Measurements from ENCODE around the gene ZCCHC7.

- TF ChIP-seq, protein P1, sequence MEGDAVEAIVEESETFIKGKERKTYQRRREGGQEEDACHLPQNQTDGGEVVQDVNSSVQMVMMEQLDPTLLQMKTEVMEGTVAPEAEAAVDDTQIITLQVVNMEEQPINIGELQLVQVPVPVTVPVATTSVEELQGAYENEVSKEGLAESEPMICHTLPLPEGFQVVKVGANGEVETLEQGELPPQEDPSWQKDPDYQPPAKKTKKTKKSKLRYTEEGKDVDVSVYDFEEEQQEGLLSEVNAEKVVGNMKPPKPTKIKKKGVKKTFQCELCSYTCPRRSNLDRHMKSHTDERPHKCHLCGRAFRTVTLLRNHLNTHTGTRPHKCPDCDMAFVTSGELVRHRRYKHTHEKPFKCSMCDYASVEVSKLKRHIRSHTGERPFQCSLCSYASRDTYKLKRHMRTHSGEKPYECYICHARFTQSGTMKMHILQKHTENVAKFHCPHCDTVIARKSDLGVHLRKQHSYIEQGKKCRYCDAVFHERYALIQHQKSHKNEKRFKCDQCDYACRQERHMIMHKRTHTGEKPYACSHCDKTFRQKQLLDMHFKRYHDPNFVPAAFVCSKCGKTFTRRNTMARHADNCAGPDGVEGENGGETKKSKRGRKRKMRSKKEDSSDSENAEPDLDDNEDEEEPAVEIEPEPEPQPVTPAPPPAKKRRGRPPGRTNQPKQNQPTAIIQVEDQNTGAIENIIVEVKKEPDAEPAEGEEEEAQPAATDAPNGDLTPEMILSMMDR (IDR thresholded peaks at IDR 0.05; ENCODE audit: low read depth, low read length, missing input control) = no peak
- TF ChIP-seq, protein P2, sequence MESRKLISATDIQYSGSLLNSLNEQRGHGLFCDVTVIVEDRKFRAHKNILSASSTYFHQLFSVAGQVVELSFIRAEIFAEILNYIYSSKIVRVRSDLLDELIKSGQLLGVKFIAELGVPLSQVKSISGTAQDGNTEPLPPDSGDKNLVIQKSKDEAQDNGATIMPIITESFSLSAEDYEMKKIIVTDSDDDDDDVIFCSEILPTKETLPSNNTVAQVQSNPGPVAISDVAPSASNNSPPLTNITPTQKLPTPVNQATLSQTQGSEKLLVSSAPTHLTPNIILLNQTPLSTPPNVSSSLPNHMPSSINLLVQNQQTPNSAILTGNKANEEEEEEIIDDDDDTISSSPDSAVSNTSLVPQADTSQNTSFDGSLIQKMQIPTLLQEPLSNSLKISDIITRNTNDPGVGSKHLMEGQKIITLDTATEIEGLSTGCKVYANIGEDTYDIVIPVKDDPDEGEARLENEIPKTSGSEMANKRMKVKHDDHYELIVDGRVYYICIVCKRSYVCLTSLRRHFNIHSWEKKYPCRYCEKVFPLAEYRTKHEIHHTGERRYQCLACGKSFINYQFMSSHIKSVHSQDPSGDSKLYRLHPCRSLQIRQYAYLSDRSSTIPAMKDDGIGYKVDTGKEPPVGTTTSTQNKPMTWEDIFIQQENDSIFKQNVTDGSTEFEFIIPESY (IDR thresholded peaks at IDR 0.05) = no peak
- TF ChIP-seq REST (IDR thresholded peaks at IDR 0.05) (no peak), SP1 (IDR thresholded peaks at IDR 0.05) (no peak), JUND (IDR thresholded peaks at IDR 0.05) (no peak), FOXA1 (IDR thresholded peaks at IDR 0.05) (no peak), YY1 (IDR thresholded peaks at IDR 0.05) (no peak), TAF1 (conservative IDR thresholded peaks at IDR 0.05) (no peak), RAD21 (IDR thresholded peaks at IDR 0.05) (no peak), MAX (IDR thresholded peaks at IDR 0.05) (no peak), GABPA (IDR thresholded peaks at IDR 0.05 in 1 of 2, conservative IDR thresholded peaks at IDR 0.05 in 1 of 2) (no peak)
- TF ChIP-seq, protein P3, sequence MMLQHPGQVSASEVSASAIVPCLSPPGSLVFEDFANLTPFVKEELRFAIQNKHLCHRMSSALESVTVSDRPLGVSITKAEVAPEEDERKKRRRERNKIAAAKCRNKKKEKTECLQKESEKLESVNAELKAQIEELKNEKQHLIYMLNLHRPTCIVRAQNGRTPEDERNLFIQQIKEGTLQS (IDR thresholded peaks at IDR 0.05) = no peak
These were observed 32.0 kb downstream of the ZCCHC7 start for GRCh38 chr9:37152365-37152764.
